Measurements from ENCODE around the gene CFAP410.
"Not testable (repeated sequence)": the region's sequence is repeated elsewhere in the genome, so short reads cannot be mapped to it uniquely, and the experiment has no call there.

CFAP410 gene

GRCh38 chr21:44351535-44352252 lies 12.5 kb upstream of the CFAP410 start:
- no peak for DNase-seq (ENCODE audit: low read depth in 4 of 4, low spot score in 1 of 4)

GRCh38 chr21:44350773-44351481 lies 11.7 kb upstream of the CFAP410 start:
- DNase-seq (ENCODE audit: low read depth in 4 of 4, low spot score in 1 of 4) = no peak

- DNase-seq (ENCODE audit: low read depth in 4 of 4, low spot score in 1 of 4) = no peak
These were observed 10.9 kb upstream of the CFAP410 start for GRCh38 chr21:44349847-44350772.

- DNase-seq (ENCODE audit: low read depth in 4 of 4, low spot score in 1 of 4) = no peak
These were observed 10.2 kb upstream of the CFAP410 start for GRCh38 chr21:44349416-44349846.

- DNase-seq (ENCODE audit: low read depth in 4 of 4, low spot score in 1 of 4) = no peak
These were observed 9.7 kb upstream of the CFAP410 start for GRCh38 chr21:44348861-44349260.

GRCh38 chr21:44347911-44348451 lies 8.8 kb upstream of the CFAP410 start:
- DNase-seq (ENCODE audit: low read depth in 4 of 4, low spot score in 1 of 4) = no peak

GRCh38 chr21:44345495-44345894 lies 6.3 kb upstream of the CFAP410 start:
- DNase-seq (ENCODE audit: low read depth in 4 of 4, low spot score in 1 of 4) = no peak

- DNase-seq (ENCODE audit: low read depth in 4 of 4, low spot score in 1 of 4) = no peak
These were observed 5.5 kb upstream of the CFAP410 start for GRCh38 chr21:44344541-44345183.

GRCh38 chr21:44342981-44343380 lies 3.8 kb upstream of the CFAP410 start:
- not testable (repeated sequence) for DNase-seq (ENCODE audit: low read depth in 4 of 4, low spot score in 1 of 4)

GRCh38 chr21:44341726-44342458 lies 2.7 kb upstream of the CFAP410 start:
- DNase-seq (ENCODE audit: low read depth in 4 of 4, low spot score in 1 of 4) = not testable (repeated sequence)

- no peak for DNase-seq (ENCODE audit: low read depth in 4 of 4, low spot score in 1 of 4)
These were observed 972 bp downstream of the CFAP410 start for GRCh38 chr21:44337941-44338895.

GRCh38 chr21:44337449-44337848 lies 1.7 kb downstream of the CFAP410 start:
- DNase-seq (ENCODE audit: low read depth in 4 of 4, low spot score in 1 of 4) = no peak

- DNase-seq (ENCODE audit: low read depth in 4 of 4, low spot score in 1 of 4) = no peak
These were observed 3.7 kb downstream of the CFAP410 start for GRCh38 chr21:44335266-44336059.

- DNase-seq (ENCODE audit: low read depth in 4 of 4, low spot score in 1 of 4) = no peak
These were observed 4.7 kb downstream of the CFAP410 start for GRCh38 chr21:44334329-44335030.

GRCh38 chr21:44333509-44334328 lies 5.5 kb downstream of the CFAP410 start:
- DNase-seq (ENCODE audit: low read depth in 4 of 4, low spot score in 1 of 4) = no peak

- DNase-seq (ENCODE audit: low read depth in 4 of 4, low spot score in 1 of 4) = no peak
These were observed 6.2 kb downstream of the CFAP410 start for GRCh38 chr21:44332965-44333364.

GRCh38 chr21:44332383-44332782 lies 6.8 kb downstream of the CFAP410 start:
- DNase-seq (ENCODE audit: low read depth in 4 of 4, low spot score in 1 of 4) = no peak

Data from stimulated activated CD4-positive, alpha-beta T cell treated with anti-CD3 and anti-CD28 coated beads, Interleukin-1b, Interleukin-23, amount 100 ng/mL, for 24 hours (primary cell).